Endometrial microvascular endothelial cells (primary cell): Measurements from ENCODE around the gene PELI1. TPM values are rescaled to one million over a fixed set of nuclear protein-coding genes. Genes with fewer than 3 reads are reported as not detected.

Source experiments
- in situ Hi-C: cut with HindIII; loops from 2 replicates; pipeline ENCODE4 v1.10.0; 2017; ENCODE audit warnings: low sequenced_read_pairs, low pct_unique_long_range_greater_than_20kb; ENCODE audit errors: inconsistent ontology term
- total RNA-seq: library from RNA; depleted of rRNA; stranded (reverse); fragments of >200 nt; gene quantifications from one replicate; pipeline ENCODE4 v1.2.3, GENCODE V29; 2015; ENCODE audit errors: inconsistent ontology term

The PELI1 gene
- total RNA-seq, 1 donor from 2014 or later, result 9.5 TPM

GRCh38 chr2:64128406-64128805 lies 15.8 kb downstream of the PELI1 start:
- in situ Hi-C loops, result no loop called here

- in situ Hi-C loops, result no loop called here
Measured at GRCh38 chr2:64127119-64127518, 17.1 kb downstream of the PELI1 start.

GRCh38 chr2:64126601-64127000 lies 17.6 kb downstream of the PELI1 start:
- in situ Hi-C loops, result no loop called here

- in situ Hi-C loops, result no loop called here
Measured at GRCh38 chr2:64124571-64124970, 19.6 kb downstream of the PELI1 start.

- in situ Hi-C loops, result no loop called here
Measured at GRCh38 chr2:64124168-64124567, 20.1 kb downstream of the PELI1 start.

- in situ Hi-C loops, result no loop called here
Measured at GRCh38 chr2:64123740-64124139, 20.5 kb downstream of the PELI1 start.

- in situ Hi-C loops, result no loop called here
Measured at GRCh38 chr2:64122358-64122757, 21.9 kb downstream of the PELI1 start.

GRCh38 chr2:64120928-64121327 lies 23.3 kb downstream of the PELI1 start:
- in situ Hi-C loops, result no loop called here

- in situ Hi-C loops, result no loop called here
Measured at GRCh38 chr2:64120008-64120407, 24.2 kb downstream of the PELI1 start.

GRCh38 chr2:64119369-64119768 lies 24.9 kb downstream of the PELI1 start:
- in situ Hi-C loops, result no loop called here

- in situ Hi-C loops, result no loop called here
Measured at GRCh38 chr2:64115808-64116598, 28.2 kb downstream of the PELI1 start.

- in situ Hi-C loops, result no loop called here
Measured at GRCh38 chr2:64114912-64115277, 29.3 kb downstream of the PELI1 start.

GRCh38 chr2:64114063-64114911 lies 29.9 kb downstream of the PELI1 start:
- in situ Hi-C loops, result no loop called here

- in situ Hi-C loops, result no loop called here
Measured at GRCh38 chr2:64112016-64112415, 32.2 kb downstream of the PELI1 start.

GRCh38 chr2:64111426-64111825 lies 32.8 kb downstream of the PELI1 start:
- in situ Hi-C loops, result no loop called here

GRCh38 chr2:64108666-64109241 lies 35.5 kb downstream of the PELI1 start:
- in situ Hi-C loops, result no loop called here

- in situ Hi-C loops, result no loop called here
Measured at GRCh38 chr2:64106481-64106880, 37.7 kb downstream of the PELI1 start.

GRCh38 chr2:64105670-64106461 lies 38.4 kb downstream of the PELI1 start:
- in situ Hi-C loops, result no loop called here

GRCh38 chr2:64104933-64105332 lies 39.3 kb downstream of the PELI1 start:
- in situ Hi-C loops, result no loop called here
